Ovary (tissue), 9 donors: ENCODE results near the gene CTU1. TPM values are rescaled to one million over a fixed set of nuclear protein-coding genes. Genes with fewer than 3 reads are reported as not detected.

Source experiments
- DNase-seq, 5 donors: peaks; one replicate each; pipeline ENCODE4 v3.0.0-alpha.2; 2019 to 2020
- H3K27ac ChIP-seq, 2 donors: fragments of 200-600 bp; one replicate each; pipeline versions ENCODE4 v1.5.1 to v1.8.0; 2019 to 2022
- H3K27me3 ChIP-seq: fragments of 200-600 bp; one replicate; pipeline ENCODE4 v1.8.0; 2022
- H3K36me3 ChIP-seq: fragments of 200-600 bp; sonication (generic); one replicate; pipeline ENCODE4 v1.5.1; 2019
- H3K4me1 ChIP-seq: one replicate; pipeline ENCODE4 v1.8.1; 2013; ENCODE audit warnings: mild to moderate bottlenecking, moderate library complexity; ENCODE audit not compliant: insufficient read depth
- H3K4me3 ChIP-seq: fragments of 200-600 bp; sonication (generic); one replicate; pipeline ENCODE4 v1.5.1; 2017
- H3K9me3 ChIP-seq, 2 donors: fragments of 200-600 bp in 1 of 2; sonication (generic) in 1 of 2; one replicate each; pipeline versions ENCODE4 v1.5.1 to v1.8.1; 2013 to 2019; ENCODE audit warnings: mild to moderate bottlenecking in 1 of 2, moderate library complexity in 1 of 2
- EP300 ChIP-seq: sonication (generic); formaldehyde crosslinking; IDR thresholded peaks from one replicate; pipeline ENCODE4 v1.6.1; 2017; ENCODE audit warnings: antibody characterized with exemption
- POLR2A ChIP-seq: fragments of 450-650 bp; IDR thresholded peaks from one replicate; pipeline ENCODE4 v1.6.1; 2017; ENCODE audit warnings: antibody characterized with exemption, mild to moderate bottlenecking, moderate library complexity
- WGBS, 3 donors: extraction: QIAGEN DNeasy Blood & Tissue Kit in 1 of 3; methylation state at CpG; one replicate each; pipeline versions ENCODE4 v1.1.5 to v1.1.7; 2013 to 2017; 5-methylcytosine and 5-hydroxymethylcytosine counted together
- intact Hi-C, 4 donors: fragments of 100-400 bp; cut with DNase I; formaldehyde crosslinking; loops; one replicate each; pipeline versions ENCODE4 v1.11.0 to v1.15.1; 2022 to 2023
- polyA plus RNA-seq, 2 donors: library from polyadenylated mRNA; stranded (reverse); fragments of 200-250 nt in 1 of 2; fragments of 350-450 nt in 1 of 2; fragmentation: Illumina TruSeq in 1 of 2; extraction: RNeasy Lipid Tissue Mini Kit (QIAGEN cat#74804) in 1 of 2; gene quantifications; one replicate each; pipeline ENCODE4 v1.2.3, GENCODE V29; 2013 to 2014
- total RNA-seq, 7 donors: library from RNA; depleted of rRNA in 2 of 7; stranded (reverse); fragments of >200 nt in 2 of 7; fragmentation: NEBNext Ultra II Directional in 3 of 7; extraction: Animal tissue kit (Norgen Biotek cat#: 25700) in 3 of 7; gene quantifications; one replicate each; pipeline versions ENCODE4 v1.1.0 to v1.2.4, GENCODE V29; 2016 to 2023
- TF ChIP-seq, protein P1 (sequence below), 3 donors: fragments of 450-650 bp in 2 of 3; fragments of 200-600 bp in 1 of 3; IDR thresholded peaks; one replicate each; pipeline versions ENCODE4 v1.5.1 to v1.8.0; 2016 to 2022; ENCODE audit warnings: antibody characterized with exemption in 3 of 3, mild to moderate bottlenecking in 1 of 3
- donor health status: DM: no; HTN: no; CAD: no; lungs with moderate emphysema.
- donor health status: DM: no; HTN: no; CAD: no.
- donor health status: Bipolar disorder and iron deficiency.
- donor health status: DM: yes; HTN: yes; CAD: no.
- donor health status: DM: no; HTN: no; CAD: no.
- donor health status: DM: yes; HTN: yes; CAD: no.

The CTU1 gene
- total and polyA plus RNA-seq, 9 donors = 1.1 to 17.2 (median 12.3) TPM

DNA sequence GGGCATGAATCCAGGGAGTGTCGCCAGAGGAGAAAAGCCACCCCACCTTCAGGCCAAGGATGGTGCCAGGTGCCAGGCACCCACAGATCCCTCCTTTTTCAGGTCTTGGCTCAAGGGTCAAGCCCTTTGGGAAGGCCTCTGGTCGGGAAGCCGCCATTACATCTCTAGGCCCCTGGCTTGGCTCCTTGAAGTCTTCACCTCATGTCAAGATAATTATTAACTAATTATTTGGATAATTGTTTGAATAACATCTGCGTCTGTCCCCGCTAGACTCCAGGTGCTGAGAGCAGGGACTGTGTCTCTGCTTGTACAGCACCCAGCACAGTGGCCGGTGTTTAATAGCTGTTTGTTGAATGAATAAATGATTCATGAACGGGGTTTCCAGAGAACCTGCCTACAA, 44.5 kb downstream of the CTU1 start:
- no peaks in the 10 kb centered on the region for H3K36me3 ChIP-seq
- 82 to 92% (median 92%) methylated on average over 7 of the region's 7 CpGs for WGBS, 3 donors
- TF ChIP-seq POLR2A = no peak
- TF ChIP-seq, protein P1, sequence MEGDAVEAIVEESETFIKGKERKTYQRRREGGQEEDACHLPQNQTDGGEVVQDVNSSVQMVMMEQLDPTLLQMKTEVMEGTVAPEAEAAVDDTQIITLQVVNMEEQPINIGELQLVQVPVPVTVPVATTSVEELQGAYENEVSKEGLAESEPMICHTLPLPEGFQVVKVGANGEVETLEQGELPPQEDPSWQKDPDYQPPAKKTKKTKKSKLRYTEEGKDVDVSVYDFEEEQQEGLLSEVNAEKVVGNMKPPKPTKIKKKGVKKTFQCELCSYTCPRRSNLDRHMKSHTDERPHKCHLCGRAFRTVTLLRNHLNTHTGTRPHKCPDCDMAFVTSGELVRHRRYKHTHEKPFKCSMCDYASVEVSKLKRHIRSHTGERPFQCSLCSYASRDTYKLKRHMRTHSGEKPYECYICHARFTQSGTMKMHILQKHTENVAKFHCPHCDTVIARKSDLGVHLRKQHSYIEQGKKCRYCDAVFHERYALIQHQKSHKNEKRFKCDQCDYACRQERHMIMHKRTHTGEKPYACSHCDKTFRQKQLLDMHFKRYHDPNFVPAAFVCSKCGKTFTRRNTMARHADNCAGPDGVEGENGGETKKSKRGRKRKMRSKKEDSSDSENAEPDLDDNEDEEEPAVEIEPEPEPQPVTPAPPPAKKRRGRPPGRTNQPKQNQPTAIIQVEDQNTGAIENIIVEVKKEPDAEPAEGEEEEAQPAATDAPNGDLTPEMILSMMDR (IDR thresholded peaks at IDR 0.05) = no peak
- no peak for TF ChIP-seq EP300
- no peak for DNase-seq
- intact Hi-C loops = no loop called here
- no peaks in the 10 kb centered on the region for H3K27me3 ChIP-seq
- no peak overlapping the region for H3K4me3 ChIP-seq
- H3K4me1 ChIP-seq = peaks cover 3% of the 10 kb centered on the region
- no peaks in the 10 kb centered on the region for H3K9me3 ChIP-seq
- H3K27ac ChIP-seq = no peak overlapping the region

DNA sequence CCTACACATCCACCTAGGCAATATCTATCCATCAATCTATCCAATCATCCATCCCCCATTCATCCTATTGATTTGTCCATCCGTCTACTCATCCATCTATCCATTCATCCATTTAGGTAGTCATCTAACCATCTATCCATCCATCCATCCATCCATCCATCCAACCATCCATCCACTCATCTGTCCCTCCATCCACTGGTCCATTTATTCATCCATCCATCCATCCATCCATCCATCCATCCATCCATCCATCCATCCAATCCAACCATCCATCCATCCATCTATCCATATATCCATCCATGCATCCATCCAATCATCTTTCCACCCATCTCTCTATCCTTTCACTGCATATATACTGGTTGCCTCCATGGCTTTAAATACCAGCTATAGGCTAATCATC, 47.2 kb downstream of the CTU1 start:
- TF ChIP-seq POLR2A (no peak), EP300 (no peak)
- TF ChIP-seq, protein P1 (IDR thresholded peaks at IDR 0.05) = no peak
- intact Hi-C loops = no loop called here
- no peaks in the 10 kb centered on the region for H3K27me3 ChIP-seq
- WGBS, 3 donors = 0 to 51% (median 2%) methylated on average over 1 of the region's 1 CpG
- no peak overlapping the region for H3K4me3 ChIP-seq
- H3K4me1 ChIP-seq = peaks cover 3% of the 10 kb centered on the region
- H3K36me3 ChIP-seq = no peaks in the 10 kb centered on the region
- H3K9me3 ChIP-seq = no peaks in the 10 kb centered on the region
- no peak for DNase-seq
- no peak overlapping the region for H3K27ac ChIP-seq

DNA sequence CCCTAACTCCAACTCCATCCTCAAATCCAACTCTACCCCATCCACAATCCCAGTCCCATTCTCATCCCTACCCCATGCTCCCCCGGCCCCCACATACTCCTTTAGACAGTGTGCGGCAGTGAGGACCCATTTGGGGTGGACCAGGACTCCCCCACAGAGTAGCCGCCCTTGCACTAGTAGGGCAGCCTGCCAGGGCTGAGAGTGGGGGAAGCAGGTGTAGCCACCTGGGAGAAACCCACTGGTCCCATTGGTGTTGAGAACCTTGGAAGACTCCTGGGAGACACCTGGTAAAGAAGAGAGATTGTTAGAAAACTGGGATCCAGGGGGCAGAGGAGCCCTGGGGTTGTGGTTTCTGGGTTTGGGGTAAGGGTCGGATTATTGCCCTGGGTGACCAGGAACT, 47.9 kb downstream of the CTU1 start:
- Histone ChIP-seq H3K9me3 (no peaks in the 10 kb centered on the region), H3K27ac (no peak overlapping the region), H3K4me1 (peaks cover 3% of the 10 kb centered on the region), H3K4me3 (no peak overlapping the region), H3K27me3 (no peaks in the 10 kb centered on the region), H3K36me3 (no peaks in the 10 kb centered on the region)
- TF ChIP-seq POLR2A = no peak
- TF ChIP-seq, protein P1 (IDR thresholded peaks at IDR 0.05) = no peak
- TF ChIP-seq EP300 = no peak
- WGBS, 3 donors = 56 to 68% (median 59%) methylated on average over 4 of the region's 4 CpGs
- no peak for DNase-seq
- intact Hi-C loops = no loop called here

DNA sequence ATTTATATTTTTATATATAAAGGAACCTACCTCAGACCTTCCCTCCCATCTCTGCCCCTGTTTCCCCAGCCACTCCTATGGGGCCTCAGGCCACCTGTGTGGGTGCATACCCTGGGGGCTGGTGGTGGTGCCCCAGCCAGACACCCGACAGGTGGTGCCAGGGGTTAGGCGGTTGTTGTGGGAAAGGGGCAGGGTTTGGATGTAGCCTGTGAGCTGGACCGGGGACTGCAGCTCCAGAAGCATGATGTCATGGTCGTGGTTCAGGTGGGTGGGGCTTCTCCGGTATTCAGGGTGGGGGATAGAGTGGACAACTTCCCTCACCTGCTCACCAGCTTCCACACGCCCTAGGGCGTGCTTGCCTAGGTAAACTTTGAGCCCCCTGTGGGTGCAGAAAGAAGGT, 48.5 kb downstream of the CTU1 start:
- Histone ChIP-seq H3K36me3 (no peaks in the 10 kb centered on the region), H3K4me3 (no peak overlapping the region), H3K9me3 (no peaks in the 10 kb centered on the region), H3K27ac (no peak overlapping the region), H3K4me1 (no peaks in the 10 kb centered on the region), H3K27me3 (no peaks in the 10 kb centered on the region)
- DNase-seq = no peak
- WGBS, 3 donors = 71 to 79% (median 73%) methylated on average over 7 of the region's 7 CpGs
- TF ChIP-seq POLR2A (no peak), EP300 (no peak)
- TF ChIP-seq, protein P1 (IDR thresholded peaks at IDR 0.05) = no peak
- intact Hi-C loops = no loop called here

DNA sequence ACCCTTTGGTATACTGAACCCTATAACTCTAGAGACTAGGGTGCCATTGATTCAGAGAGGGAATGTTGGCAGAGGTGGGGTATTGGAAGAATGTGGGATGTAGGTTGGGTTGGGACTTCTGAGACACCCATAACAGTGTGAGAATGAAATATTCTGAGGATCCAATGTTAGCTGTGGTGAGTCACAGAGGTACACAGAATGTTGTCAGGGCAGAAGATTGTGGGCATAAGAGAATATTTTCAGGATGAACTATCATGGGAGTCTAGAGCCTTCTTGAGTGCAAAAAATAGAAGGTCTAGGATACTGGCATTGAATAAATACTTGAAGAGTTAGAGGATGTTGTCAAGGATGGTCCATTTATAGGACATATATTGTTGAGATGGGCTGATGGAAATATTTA, 52.3 kb downstream of the CTU1 start:
- DNase-seq = no peak
- no peaks in the 10 kb centered on the region for H3K36me3 ChIP-seq
- H3K4me3 ChIP-seq = no peak overlapping the region
- intact Hi-C loops = no loop called here
- TF ChIP-seq, protein P1 (IDR thresholded peaks at IDR 0.05) = no peak
- TF ChIP-seq POLR2A = no peak
- TF ChIP-seq EP300 = no peak
- H3K4me1 ChIP-seq = no peaks in the 10 kb centered on the region
- H3K9me3 ChIP-seq = no peaks in the 10 kb centered on the region
- no peak overlapping the region for H3K27ac ChIP-seq
- no peaks in the 10 kb centered on the region for H3K27me3 ChIP-seq
